K562 (cell line): ENCODE results near the gene PHKG2. TPM values are rescaled to one million over a fixed set of nuclear protein-coding genes. Genes with fewer than 3 reads are reported as not detected.
A peak's percentile ranks its signal among the peaks of the same experiment; 100 is the strongest.

Experiments used
- ARID1B ChIP-seq: fragments of 450-650 bp; IDR thresholded peaks from 2 replicates; pipeline ENCODE4 v1.6.1; 2016; ENCODE audit warnings: antibody characterized with exemption, mild to moderate bottlenecking, inconsistent platforms
- CREB3L1 ChIP-seq: fragments of 450-650 bp; IDR thresholded peaks from 2 replicates; pipeline ENCODE4 v1.6.1; 2014; ENCODE audit warnings: low read depth, mild to moderate bottlenecking, moderate library complexity, borderline replicate concordance
- CXXC5 ChIP-seq: fragments of 250-450 bp; sonication (Bioruptor Pico); IDR thresholded peaks from 2 replicates; pipeline ENCODE4 v1.8.0; 2022; ENCODE audit warnings: inconsistent platforms, mild to moderate bottlenecking, moderate library complexity
- HMGN3 ChIP-seq: IDR thresholded peaks from 2 replicates; pipeline ENCODE4 v1.6.1; 2011; ENCODE audit warnings: borderline replicate concordance, low read depth, mild to moderate bottlenecking, mixed read lengths, low read length; ENCODE audit not compliant: insufficient read length; ENCODE audit errors: extremely low read depth
- LEF1 ChIP-seq: fragments of 450-650 bp; IDR thresholded peaks from 2 replicates; pipeline ENCODE4 v1.6.1; 2016; ENCODE audit warnings: mild to moderate bottlenecking
- MYC ChIP-seq, 2 experiments: fragments of 250-450 bp in 1 of 2; sonication (Bioruptor Pico) in 1 of 2; IDR thresholded peaks; 2 replicates each; pipeline versions ENCODE4 v1.5.1 to v1.6.1; 2012 to 2021; ENCODE audit warnings: low read depth in 2 of 2, borderline replicate concordance in 1 of 2, improper control_type of control experiment in 1 of 2, low read length in 1 of 2, mild to moderate bottlenecking in 1 of 2, moderate library complexity in 1 of 2
- NKRF ChIP-seq: fragments of 450-650 bp; IDR thresholded peaks from 2 replicates; pipeline ENCODE4 v1.6.1; 2016; ENCODE audit warnings: borderline replicate concordance
- NR2C2 ChIP-seq, 2 experiments: fragments of 200-800 bp in 1 of 2; sonication (Bioruptor generic) in 1 of 2; sonication (generic) in 1 of 2; formaldehyde crosslinking in 1 of 2; IDR thresholded peaks; 2 replicates each; pipeline versions ENCODE4 v1.6.1 to v1.8.0; 2016 to 2022; ENCODE audit warnings: mild to moderate bottlenecking in 1 of 2, missing compliant biosample characterization in 1 of 2, missing genetic modification characterization in 1 of 2, missing genetic modification reagents in 1 of 2
- RBFOX2 ChIP-seq: fragments of 200-400 bp; formaldehyde crosslinking; IDR thresholded peaks from 2 replicates; pipeline ENCODE4 v1.6.1; 2017; ENCODE audit warnings: low read depth, mild to moderate bottlenecking, low read length, moderate library complexity
- SMAD3 ChIP-seq: fragments of 450-650 bp; formaldehyde crosslinking; conservative IDR thresholded peaks from 2 replicates; pipeline ENCODE4 v1.4.0; 2020; ENCODE audit warnings: mild to moderate bottlenecking
- SMARCB1 ChIP-seq: IDR thresholded peaks from 2 replicates; pipeline ENCODE4 v1.6.1; 2011; ENCODE audit warnings: improper control_type of control experiment, low read depth; ENCODE audit not compliant: insufficient read length
- SRSF9 ChIP-seq: fragments of 200-400 bp; formaldehyde crosslinking; IDR thresholded peaks from 2 replicates; pipeline ENCODE4 v1.6.1; 2017; ENCODE audit warnings: low read depth, low read length, borderline replicate concordance
- TSHZ1 ChIP-seq: fragments of 250-450 bp; sonication (Bioruptor Pico); IDR thresholded peaks from 2 replicates; pipeline ENCODE4 v1.4.0; 2020; ENCODE audit warnings: mild to moderate bottlenecking, moderate library complexity
- ZBTB5 ChIP-seq: fragments of 450-650 bp; IDR thresholded peaks from 2 replicates; pipeline ENCODE4 v1.6.1; 2017; ENCODE audit warnings: antibody characterized with exemption
- ZNF263 ChIP-seq: sonication (generic); formaldehyde crosslinking; IDR thresholded peaks from 2 replicates; pipeline ENCODE4 v1.8.0; 2022; ENCODE audit warnings: mild to moderate bottlenecking, missing genetic modification reagents, borderline replicate concordance
- ZNF444 ChIP-seq: fragments of 250-450 bp; sonication (Bioruptor Pico); IDR thresholded peaks from 2 replicates; pipeline ENCODE4 v1.4.0; 2020; ENCODE audit warnings: mild to moderate bottlenecking, moderate library complexity
- polyA plus RNA-seq, 8 experiments: library from polyadenylated mRNA; depleted of rRNA in 4 of 8; stranded (reverse) in 5 of 8; unstranded in 3 of 8; fragments of >200 nt; fragmentation: Nextera tagmentation in 2 of 8; fragmentation: Illumina TruSeq in 1 of 8; extraction: Ambion mirVana in 2 of 8; extraction: Trizol in 1 of 8; gene quantifications; 2 replicates each; pipeline versions ENCODE4 v1.2.1 to v1.2.3, GENCODE V29; 2011 to 2014; ENCODE audit warnings: inconsistent platforms in 1 of 8, missing spikeins in 1 of 8
- total RNA-seq, 7 experiments: library from RNA; depleted of rRNA in 6 of 7; stranded (reverse); fragments of >200 nt in 6 of 7; fragmentation: Illumina TruSeq in 2 of 7; extraction: Trizol in 2 of 7; gene quantifications; 2 replicates each; pipeline versions ENCODE4 v1.2.1 to v1.2.3, GENCODE V29; 2011 to 2021; ENCODE audit warnings: low replicate concordance in 1 of 7

PHKG2 gene
- total and polyA plus RNA-seq, 9 of the 15 experiments (the other 6 are each of a cell fraction or from before 2014, with no cell fraction given): 5.8 to 54.2 (median 30.7) TPM

GRCh38 chr16:30747799-30748633 lies at the start of gene PHKG2 (continued):
- no peak for TF ChIP-seq TSHZ1 (CRISPR knock-in tag)
- peak; percentile 61; the same call in 1 of the 2 replicates for TF ChIP-seq CREB3L1
- peak; percentile 46; the same call in 1 of the 2 replicates for TF ChIP-seq NR2C2 (CRISPR knock-in tag; IDR thresholded peaks at IDR 0.05)
- TF ChIP-seq NR2C2 (tag; IDR thresholded peaks at IDR 0.05): peak; percentile 28; the same call in 1 of the 2 replicates
- 0 out of 2 replicates have a peak, but pooled peaks have one; percentile 38 for TF ChIP-seq ZNF444 (CRISPR knock-in tag)
- peak; percentile 89; the same call in 1 of the 2 replicates for TF ChIP-seq NKRF
- TF ChIP-seq SMAD3 (CRISPR knock-in tag): 0 out of 2 replicates have a peak, but pooled peaks have one; percentile 51
- TF ChIP-seq RBFOX2: peak; percentile 90
- no peak for TF ChIP-seq LEF1
- TF ChIP-seq CXXC5 (CRISPR knock-in tag): peak; percentile 86
- TF ChIP-seq ARID1B: 0 out of 2 replicates have a peak, but pooled peaks have one; percentile 5
- TF ChIP-seq ZBTB5: no peak
- TF ChIP-seq ZNF263: 0 out of 2 replicates have a peak, but pooled peaks have one; percentile 36
- peak; percentile 93 for TF ChIP-seq MYC (IDR thresholded peaks at IDR 0.05; ENCODE audit: low read depth, low read length)
- no peak for TF ChIP-seq MYC (CRISPR knock-in tag; IDR thresholded peaks at IDR 0.05; ENCODE audit: borderline replicate concordance, low read depth)
- TF ChIP-seq SRSF9: no peak
- peak; percentile 82 for TF ChIP-seq HMGN3
- no peak for TF ChIP-seq SMARCB1
